ENCODE results near the gene CLDN19.

DNA sequence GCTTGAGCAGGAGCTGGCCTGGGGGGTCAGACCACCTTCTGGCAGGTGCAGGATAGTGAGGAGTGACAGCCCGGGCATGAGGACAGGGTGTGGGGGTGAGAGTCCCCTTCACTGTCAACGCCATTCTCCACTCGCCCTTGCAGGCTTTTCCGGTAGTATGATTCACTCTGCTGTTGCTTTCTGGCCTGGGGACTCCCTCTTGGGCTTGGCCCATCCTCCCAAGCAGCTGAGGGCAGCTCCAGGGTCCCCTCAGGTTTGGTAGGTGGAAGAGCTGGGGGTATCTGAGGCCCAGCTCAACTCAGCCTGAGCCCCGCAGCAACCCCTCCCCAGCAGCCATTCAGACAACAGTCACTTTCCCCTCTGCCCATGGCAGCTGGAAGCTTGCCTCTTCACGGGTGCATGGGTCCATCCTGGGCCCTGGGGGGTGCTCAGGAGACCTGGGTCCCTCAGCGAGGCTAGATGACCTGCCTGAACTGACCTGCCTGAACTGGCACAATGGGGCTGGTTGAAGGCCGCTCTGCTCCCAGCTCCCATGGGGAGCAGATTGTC lies 1.3 kb downstream of the CLDN19 start:
- TF ChIP-seq SIN3A (IDR thresholded peaks at IDR 0.05; ENCODE audit: borderline replicate concordance, insufficient read depth, low read length) (no peak), POLR2AphosphoS5 (IDR thresholded peaks at IDR 0.05; ENCODE audit: low read depth, low read length) (no peak), FOXP2 (optimal IDR thresholded peaks at IDR 0.05; ENCODE audit: borderline replicate concordance, extremely low read depth, extremely low read length, insufficient read depth) (no peak)
